ENCODE data around the gene BMP4. TPM values are rescaled to one million over a fixed set of nuclear protein-coding genes. Genes with fewer than 3 reads are reported as not detected.

BMP4 gene
- total and polyA plus RNA-seq, 2 donors (not counting 3 experiments of a cell fraction or from before 2014, with no cell fraction given) = 238 to 311 TPM

- H3K9me3 ChIP-seq (replicated peaks; ENCODE audit: control insufficient read depth, insufficient read depth, low read length) = no peaks in the 10 kb centered on the region
- no peak for FAIRE-seq
- H3K4me1 ChIP-seq (ENCODE audit: control insufficient read depth, extremely low read depth, insufficient read depth, low read length) = no peaks in the 10 kb centered on the region
- H3K4me2 ChIP-seq (ENCODE audit: insufficient read depth, low read length) = no peak overlapping the region
- CTCF ChIA-PET = no interaction called here
- H3K79me2 ChIP-seq (ENCODE audit: control insufficient read depth, insufficient read depth, low read length) = no peaks in the 10 kb centered on the region
- no peak for DNase-seq (ENCODE audit: low read depth, low spot score)
- H3K27me3 ChIP-seq (ENCODE audit: control insufficient read depth in 2 of 2, insufficient read depth in 2 of 2, low read length in 2 of 2) = no peaks in the 10 kb centered on the region
- POLR2A ChIA-PET = no interaction called here
- intact Hi-C loops (cut with micrococcal nuclease) = no loop called here
- H3K4me3 ChIP-seq (replicated peaks in 1 of 3; ENCODE audit: insufficient read depth in 1 of 3, low read depth in 1 of 3, low read length in 3 of 3) = no peak overlapping the region
- H2AFZ ChIP-seq (ENCODE audit: low read depth, low read length) = no peak overlapping the region
- H3K9ac ChIP-seq (replicated peaks; ENCODE audit: extremely low read depth, insufficient read depth, low read length) = no peak overlapping the region
- TF ChIP-seq EZH2 (IDR thresholded peaks at IDR 0.05; ENCODE audit: borderline replicate concordance, low read depth, low read length, severe bottlenecking) (no peak), GATA2 (IDR thresholded peaks at IDR 0.05; ENCODE audit: insufficient read depth, insufficient read length, low read depth, low read length) (no peak), POLR2A (IDR thresholded peaks at IDR 0.05; ENCODE audit: low read depth, low read length) (no peak), CTCF (IDR thresholded peaks at IDR 0.05; ENCODE audit: extremely low read depth in 1 of 2, insufficient read depth in 1 of 2, low read depth in 1 of 2, low read length in 2 of 2) (no peak), MAX (IDR thresholded peaks at IDR 0.05; ENCODE audit: insufficient read depth, insufficient read length) (no peak), JUN (IDR thresholded peaks at IDR 0.05; ENCODE audit: borderline replicate concordance, insufficient read depth, insufficient read length, low read depth) (no peak), FOS (IDR thresholded peaks at IDR 0.05; ENCODE audit: borderline replicate concordance, insufficient read depth, low read length) (no peak)
- dilution Hi-C loops (cut with MboI; ENCODE audit: extremely low pct_ligation_motif_present, low sequenced_read_pairs) = no loop called here
- H3K9me1 ChIP-seq (replicated peaks; ENCODE audit: control insufficient read depth, extremely low read depth, insufficient read depth, low read length) = no peaks in the 10 kb centered on the region
- H3K27ac ChIP-seq (ENCODE audit: insufficient read depth, low read depth, low read length) = no peak overlapping the region
- no TSS peak for BruUV-seq (replicated peaks)
- H3K36me3 ChIP-seq (ENCODE audit: control insufficient read depth in 2 of 2, extremely low read depth in 1 of 2, insufficient read depth in 2 of 2, low read length in 2 of 2) = no peaks in the 10 kb centered on the region
- no peaks in the 10 kb centered on the region for H4K20me1 ChIP-seq (replicated peaks; ENCODE audit: control insufficient read depth, extremely low read depth, insufficient read depth, low read length)
These were observed 40.4 kb downstream of the BMP4 start for GRCh38 chr14:53916239-53916638.
